ENCODE data around the gene THBS1. TPM values are rescaled to one million over a fixed set of nuclear protein-coding genes. Genes with fewer than 3 reads are reported as not detected.

Gene THBS1
- total and polyA plus RNA-seq, 2 donors from 2014 or later = 26.4 to 377 TPM

DNA sequence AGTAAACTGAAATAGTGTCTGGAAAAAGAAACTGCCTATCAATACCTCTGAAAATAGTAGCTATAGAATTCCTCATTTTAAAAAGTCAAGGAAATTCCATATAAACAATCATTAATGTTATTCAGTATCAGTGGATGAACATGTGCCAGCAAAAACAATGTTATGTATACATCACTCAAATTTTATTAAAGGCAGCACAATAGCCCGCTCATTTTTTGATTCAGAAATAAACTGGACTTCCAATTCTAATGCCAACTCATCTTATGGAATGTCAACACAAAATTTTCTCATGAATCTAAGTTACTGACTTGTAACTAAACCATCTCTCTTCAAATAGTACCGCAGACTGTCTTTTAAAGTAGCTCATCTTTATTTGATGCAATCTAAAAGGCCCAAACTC, 19.0 kb downstream of the THBS1 start:
- Histone ChIP-seq H3K27ac (ENCODE audit: low read depth in 2 of 2, low read length in 2 of 2) (no peak overlapping the region), H3K9me3 (ENCODE audit: control insufficient read depth in 2 of 3, insufficient read depth in 1 of 3, low read length in 3 of 3) (no peaks in the 10 kb centered on the region), H3K27me3 (ENCODE audit: control insufficient read depth, insufficient read depth, low read length) (no peaks in the 10 kb centered on the region), H3K9ac (ENCODE audit: low read length in 3 of 3) (no peak overlapping the region), H3K36me3 (ENCODE audit: control insufficient read depth in 2 of 3, insufficient read depth in 3 of 3, low read length in 3 of 3) (peaks cover 4 to 12% (median 12%) of the 10 kb centered on the region in 3 donors), H3K4me1 (ENCODE audit: control insufficient read depth in 2 of 3, insufficient read depth in 2 of 3, low read depth in 1 of 3, low read length in 3 of 3) (peaks cover 0 to 4% (median 3%) of the 10 kb centered on the region in 3 donors), H3K4me3 (ENCODE audit: low read length in 3 of 3) (no peak overlapping the region)
- FAIRE-seq = no peak
- TF ChIP-seq, protein P1, sequence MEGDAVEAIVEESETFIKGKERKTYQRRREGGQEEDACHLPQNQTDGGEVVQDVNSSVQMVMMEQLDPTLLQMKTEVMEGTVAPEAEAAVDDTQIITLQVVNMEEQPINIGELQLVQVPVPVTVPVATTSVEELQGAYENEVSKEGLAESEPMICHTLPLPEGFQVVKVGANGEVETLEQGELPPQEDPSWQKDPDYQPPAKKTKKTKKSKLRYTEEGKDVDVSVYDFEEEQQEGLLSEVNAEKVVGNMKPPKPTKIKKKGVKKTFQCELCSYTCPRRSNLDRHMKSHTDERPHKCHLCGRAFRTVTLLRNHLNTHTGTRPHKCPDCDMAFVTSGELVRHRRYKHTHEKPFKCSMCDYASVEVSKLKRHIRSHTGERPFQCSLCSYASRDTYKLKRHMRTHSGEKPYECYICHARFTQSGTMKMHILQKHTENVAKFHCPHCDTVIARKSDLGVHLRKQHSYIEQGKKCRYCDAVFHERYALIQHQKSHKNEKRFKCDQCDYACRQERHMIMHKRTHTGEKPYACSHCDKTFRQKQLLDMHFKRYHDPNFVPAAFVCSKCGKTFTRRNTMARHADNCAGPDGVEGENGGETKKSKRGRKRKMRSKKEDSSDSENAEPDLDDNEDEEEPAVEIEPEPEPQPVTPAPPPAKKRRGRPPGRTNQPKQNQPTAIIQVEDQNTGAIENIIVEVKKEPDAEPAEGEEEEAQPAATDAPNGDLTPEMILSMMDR (IDR thresholded peaks at IDR 0.05; ENCODE audit: borderline replicate concordance, extremely low read depth, insufficient read depth) = no peak
- intact Hi-C loops (cut with DNase I) = no loop called here
- no peak for DNase-seq

DNA sequence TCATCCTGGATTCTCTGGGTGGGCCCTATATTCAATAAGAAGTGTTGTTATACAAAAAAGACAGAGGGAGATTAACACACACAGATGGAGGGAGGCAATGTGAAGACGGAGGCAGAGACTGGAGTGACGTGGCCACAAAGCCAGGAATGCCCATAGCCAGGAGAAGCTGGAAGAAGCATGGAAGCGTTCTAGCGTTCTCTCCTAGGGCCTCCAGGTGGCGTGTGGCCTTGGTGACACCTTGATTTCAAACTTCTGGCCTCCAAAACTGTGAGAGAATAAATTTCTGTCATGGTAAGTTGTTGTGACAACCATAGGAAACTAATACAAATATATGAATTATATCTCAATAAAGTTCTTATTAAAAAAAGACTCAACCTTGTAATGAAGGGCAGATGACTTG, 21.3 kb downstream of the THBS1 start:
- TF ChIP-seq, protein P1 (IDR thresholded peaks at IDR 0.05; ENCODE audit: borderline replicate concordance, extremely low read depth, insufficient read depth) = no peak
- Histone ChIP-seq H3K27ac (ENCODE audit: low read depth in 2 of 2, low read length in 2 of 2) (no peak overlapping the region), H3K9me3 (ENCODE audit: control insufficient read depth in 2 of 3, insufficient read depth in 1 of 3, low read length in 3 of 3) (no peaks in the 10 kb centered on the region), H3K27me3 (ENCODE audit: control insufficient read depth, insufficient read depth, low read length) (no peaks in the 10 kb centered on the region), H3K9ac (ENCODE audit: low read length in 3 of 3) (no peak overlapping the region), H3K4me3 (ENCODE audit: low read length in 3 of 3) (no peak overlapping the region), H3K36me3 (ENCODE audit: control insufficient read depth in 2 of 3, insufficient read depth in 3 of 3, low read length in 3 of 3) (peaks cover 0 to 2% (median 0%) of the 10 kb centered on the region in 3 donors), H3K4me1 (ENCODE audit: control insufficient read depth in 2 of 3, insufficient read depth in 2 of 3, low read depth in 1 of 3, low read length in 3 of 3) (no peaks in the 10 kb centered on the region)
- DNase-seq (no peak), FAIRE-seq (no peak)
- intact Hi-C loops (cut with DNase I) = no loop called here

DNA sequence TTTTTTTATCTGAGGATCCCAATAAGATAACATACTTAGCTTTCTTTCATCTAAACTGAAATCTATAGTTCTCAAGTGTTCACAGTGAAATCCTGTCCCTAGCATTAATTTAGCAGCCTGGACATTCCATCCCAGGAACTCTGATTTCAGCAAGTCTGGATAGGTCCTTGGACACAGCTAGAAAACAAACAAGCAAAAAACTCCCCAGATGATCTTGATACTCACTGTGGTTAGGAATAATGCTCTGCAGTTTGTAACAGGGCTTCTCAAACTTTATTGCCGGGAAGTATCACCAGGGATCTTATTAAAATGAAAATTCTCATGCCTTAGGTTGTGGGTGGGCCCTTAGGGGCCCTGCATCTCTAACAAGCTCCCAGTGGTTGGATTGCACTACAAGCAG, 24.3 kb downstream of the THBS1 start:
- TF ChIP-seq, protein P1 (IDR thresholded peaks at IDR 0.05; ENCODE audit: borderline replicate concordance, extremely low read depth, insufficient read depth) = no peak
- H3K27me3 ChIP-seq (ENCODE audit: control insufficient read depth, insufficient read depth, low read length) = no peaks in the 10 kb centered on the region
- H3K9me3 ChIP-seq (ENCODE audit: control insufficient read depth in 2 of 3, insufficient read depth in 1 of 3, low read length in 3 of 3) = peaks cover 0 to 5% (median 3%) of the 10 kb centered on the region in 3 donors
- no peak overlapping the region for H3K27ac ChIP-seq (ENCODE audit: low read depth in 2 of 2, low read length in 2 of 2)
- no peaks in the 10 kb centered on the region for H3K4me1 ChIP-seq (ENCODE audit: control insufficient read depth in 2 of 3, insufficient read depth in 2 of 3, low read depth in 1 of 3, low read length in 3 of 3)
- FAIRE-seq (no peak), DNase-seq (no peak)
- H3K4me3 ChIP-seq (ENCODE audit: low read length in 3 of 3) = no peak overlapping the region
- intact Hi-C loops (cut with DNase I) = no loop called here
- H3K36me3 ChIP-seq (ENCODE audit: control insufficient read depth in 2 of 3, insufficient read depth in 3 of 3, low read length in 3 of 3) = no peaks in the 10 kb centered on the region
- H3K9ac ChIP-seq (ENCODE audit: low read length in 3 of 3) = no peak overlapping the region

Data from kidney (tissue), 14 donors.